CD4-positive, alpha-beta T cell treated with Interleukin-12 subunit alpha and Interleukin-12 subunit beta, for 1 hour (primary cell): Measurements from ENCODE around the gene OPN1SW.

Experiments used
- DNase-seq: peaks from one replicate; pipeline ENCODE4 v3.0.0-alpha.2; 2020

The OPN1SW gene

GRCh38 chr7:128775744-128776474 is at the start of gene OPN1SW:
OPN1SW (minus strand) TSS chr7:128775794; CDS start chr7:128775781, 13 bp downstream.
- DNase-seq, result no peak

DNA sequence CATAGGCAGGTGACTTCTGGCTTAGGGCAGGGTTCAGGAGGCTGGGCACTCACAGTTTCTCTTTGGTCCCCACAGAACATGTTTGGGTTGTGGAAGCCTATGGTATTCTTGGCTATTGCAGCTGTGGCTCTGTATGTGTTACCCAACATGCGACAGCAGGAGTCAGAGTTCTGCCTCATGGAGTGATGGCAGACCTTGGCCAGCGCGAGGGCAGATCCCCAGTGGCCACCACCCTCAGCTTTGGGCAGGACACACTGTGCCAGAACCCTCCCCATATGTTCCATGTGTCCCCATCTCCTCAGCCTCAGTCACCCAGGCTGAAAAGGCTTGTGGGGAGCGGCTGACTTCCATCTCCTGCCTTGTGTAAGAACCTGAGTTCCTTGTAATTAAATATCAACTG is 46.1 kb upstream of the OPN1SW start:
- DNase-seq, result no peak

- no peak for DNase-seq
These were observed 43.1 kb upstream of the OPN1SW start for GRCh38 chr7:128818694-128819093.

DNA sequence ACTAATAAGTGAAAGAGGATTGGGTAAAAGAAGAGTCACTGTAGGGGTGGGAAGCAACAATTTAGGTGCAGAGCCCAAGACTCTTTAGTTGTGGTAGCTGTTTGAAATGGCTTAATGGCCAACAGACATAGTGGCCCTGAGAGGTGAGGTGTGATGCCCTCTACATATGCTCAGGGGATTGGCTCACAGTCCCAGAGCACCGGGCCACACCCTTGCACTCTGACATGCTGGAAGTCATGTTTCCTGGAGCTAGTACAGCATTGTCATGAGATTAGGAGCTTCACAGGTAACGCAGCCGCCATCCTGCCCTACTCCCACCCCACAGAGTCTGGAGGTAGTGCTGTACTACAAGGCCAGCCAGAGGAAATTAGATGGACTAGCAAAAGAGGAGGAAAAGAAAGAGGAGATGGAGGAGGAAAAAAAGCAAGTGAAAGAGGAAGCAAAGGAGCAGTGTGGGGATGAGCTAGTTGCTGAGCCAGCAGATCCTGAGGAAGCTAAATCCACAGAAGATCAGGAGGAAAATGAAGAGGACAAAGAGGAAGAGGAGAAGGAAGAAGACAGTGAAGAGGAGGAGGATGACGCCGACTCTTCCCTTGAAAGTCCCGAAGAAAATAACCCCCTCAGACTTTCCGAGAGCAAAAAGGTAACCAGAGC is 39.8 kb upstream of the OPN1SW start:
- no peak for DNase-seq

DNA sequence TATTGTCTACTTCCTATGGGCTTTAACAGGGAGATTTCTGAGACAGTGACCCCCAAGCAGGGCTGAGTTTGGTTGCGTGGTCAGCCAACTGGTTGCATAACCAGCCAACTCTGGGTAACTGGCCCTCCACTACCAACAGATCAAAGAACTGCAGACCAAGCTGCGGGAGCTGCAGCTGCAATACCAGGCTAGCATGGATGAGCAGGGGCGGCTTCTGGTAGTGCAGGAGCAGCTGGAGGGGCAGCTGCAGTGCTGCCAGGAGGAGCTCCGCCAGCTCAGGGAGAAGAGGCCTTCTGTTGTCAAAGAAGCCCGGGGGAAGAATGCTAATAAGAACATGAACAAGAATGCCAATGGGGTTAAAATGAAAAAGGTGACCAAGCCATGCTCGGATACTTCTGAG is 38.9 kb upstream of the OPN1SW start:
- DNase-seq, result no peak

- DNase-seq, result no peak
These were observed 37.0 kb upstream of the OPN1SW start for GRCh38 chr7:128812514-128813168.

DNA sequence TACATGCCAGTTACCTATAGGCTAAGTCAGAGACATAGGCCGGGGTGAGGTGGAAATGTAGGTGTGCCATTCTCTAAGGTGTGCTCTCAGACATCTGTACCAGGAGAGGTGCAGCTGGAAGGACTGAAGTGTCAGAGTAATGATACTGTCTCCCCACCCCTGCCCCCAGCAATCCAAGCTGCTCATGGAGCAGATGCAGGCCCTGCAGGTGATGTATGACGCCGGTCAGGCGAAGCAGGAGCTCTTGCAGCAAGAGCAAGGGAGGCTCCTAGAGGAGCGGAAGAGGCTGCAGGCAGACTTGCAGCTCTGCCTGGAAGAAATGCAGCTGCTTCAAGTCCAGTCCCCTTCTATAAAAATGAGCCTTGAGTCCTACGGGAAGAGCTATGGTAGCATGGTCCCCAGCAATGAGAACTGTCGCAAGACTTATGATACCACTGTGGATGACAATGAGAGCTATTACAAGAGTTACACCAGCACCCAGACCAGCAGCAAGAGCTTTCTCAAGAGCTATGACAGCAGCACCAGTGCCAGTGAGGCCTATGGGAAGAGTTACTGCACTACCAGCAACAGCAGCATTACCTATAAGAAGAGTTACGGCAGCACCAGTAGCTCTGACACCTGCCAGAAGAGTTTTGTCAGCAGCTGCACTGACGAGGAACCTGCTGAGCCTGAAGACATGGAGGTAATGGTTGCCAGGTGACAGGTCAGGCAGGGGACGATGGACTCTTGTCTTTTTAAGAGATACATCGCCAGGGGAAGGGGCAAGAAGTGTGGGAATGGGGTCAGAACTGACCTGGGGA is 36.2 kb upstream of the OPN1SW start:
- DNase-seq, result no peak

DNA sequence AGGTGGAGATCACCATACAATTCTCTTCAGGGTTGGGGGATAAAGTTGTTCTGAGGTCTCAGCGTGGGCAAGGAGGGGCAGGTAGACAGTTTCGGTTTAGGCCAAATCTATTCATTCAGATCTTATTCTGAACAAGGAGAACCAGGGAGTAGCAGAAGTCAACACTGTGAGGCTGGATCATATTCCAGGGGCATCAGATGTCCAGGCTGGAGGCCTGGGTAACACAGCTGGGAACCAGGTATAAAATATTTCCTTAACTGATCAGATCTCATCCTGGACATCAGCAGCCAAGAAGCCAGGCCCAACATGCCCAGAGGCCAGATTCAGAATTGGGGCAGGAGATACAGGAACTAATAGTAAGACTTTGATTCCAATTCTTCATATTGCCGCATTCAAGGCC is 35.4 kb upstream of the OPN1SW start:
- no peak for DNase-seq

- DNase-seq, result no peak
These were observed 34.9 kb upstream of the OPN1SW start for GRCh38 chr7:128810473-128810872.

GRCh38 chr7:128809363-128809762 is 33.8 kb upstream of the OPN1SW start:
- DNase-seq, result no peak

DNA sequence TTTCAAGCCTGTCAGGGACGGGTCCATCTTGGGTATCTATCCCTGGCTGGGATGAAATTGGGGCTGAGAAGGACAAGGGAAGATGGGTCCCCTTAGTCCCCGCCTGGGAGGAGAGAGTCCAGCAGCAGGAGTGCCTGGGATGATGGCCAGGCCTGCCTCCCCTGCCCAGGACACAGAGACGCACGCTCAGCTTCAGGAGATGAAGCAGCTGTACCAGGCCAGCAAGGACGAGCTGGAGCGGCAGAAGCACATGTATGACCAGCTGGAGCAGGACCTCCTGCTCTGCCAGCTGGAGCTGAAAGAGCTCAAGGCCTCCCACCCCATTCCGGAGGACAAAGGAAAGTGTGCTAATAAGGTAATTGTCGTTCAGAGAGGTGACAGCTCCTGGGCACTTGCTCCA is 31.6 kb upstream of the OPN1SW start:
- no peak for DNase-seq

- no peak for DNase-seq
These were observed 29.6 kb upstream of the OPN1SW start for GRCh38 chr7:128805225-128805624.

GRCh38 chr7:128804484-128804883 is 28.9 kb upstream of the OPN1SW start:
- no peak for DNase-seq

DNA sequence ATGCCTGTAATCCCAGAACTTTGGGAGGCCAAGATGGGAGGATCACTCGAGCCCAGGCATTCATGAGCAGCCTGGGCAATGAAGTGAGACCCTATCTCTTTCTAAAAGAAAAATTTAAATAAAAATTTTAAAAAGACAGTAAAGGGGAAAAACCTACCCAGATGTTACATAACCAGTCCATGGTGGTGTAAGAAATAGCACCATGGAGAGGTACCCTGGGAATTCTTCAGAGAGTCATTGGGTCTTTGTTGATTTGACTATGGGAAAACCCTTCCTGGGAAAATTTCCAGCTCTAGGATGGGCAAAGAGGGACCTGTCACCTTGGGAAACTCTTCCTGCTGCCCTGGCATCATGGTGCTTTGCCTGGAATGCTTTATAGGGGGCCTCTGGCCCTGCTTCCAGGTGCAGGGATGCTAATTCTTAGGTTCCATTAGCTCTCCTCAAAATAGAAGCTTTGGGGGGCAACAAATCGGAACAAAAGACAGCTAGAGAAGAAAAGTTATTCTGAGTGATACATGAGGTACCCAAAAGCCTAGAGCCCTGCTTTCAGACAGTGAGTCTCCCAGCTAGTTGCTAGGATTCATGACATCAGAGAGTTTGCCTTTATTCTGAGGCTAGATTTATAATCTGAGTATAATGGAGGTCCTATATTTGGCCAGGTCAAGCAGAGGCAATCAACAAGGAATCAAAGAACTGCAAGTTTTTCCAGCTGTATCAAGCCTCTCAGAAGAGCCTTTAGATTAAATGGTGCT is 26.2 kb upstream of the OPN1SW start:
- no peak for DNase-seq

DNA sequence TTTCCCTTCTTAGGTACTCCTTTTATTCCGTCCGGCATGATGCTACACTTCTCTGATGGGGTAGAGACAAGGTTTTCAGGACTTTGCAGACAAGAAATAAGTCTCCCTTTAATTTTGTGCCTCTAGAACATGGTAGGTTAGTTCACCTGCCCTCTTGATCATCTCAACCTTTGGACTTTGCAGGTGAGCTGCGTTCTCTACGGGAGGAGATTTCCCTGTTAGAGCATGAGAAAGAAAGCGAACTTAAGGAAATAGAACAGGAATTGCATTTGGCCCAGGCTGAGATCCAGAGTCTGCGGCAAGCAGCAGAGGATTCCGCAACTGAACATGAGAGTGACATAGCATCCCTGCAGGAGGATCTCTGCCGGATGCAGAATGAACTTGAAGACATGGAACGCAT is 25.4 kb upstream of the OPN1SW start:
- DNase-seq, result no peak

- no peak for DNase-seq
These were observed 25.0 kb upstream of the OPN1SW start for GRCh38 chr7:128800567-128800966.

DNA sequence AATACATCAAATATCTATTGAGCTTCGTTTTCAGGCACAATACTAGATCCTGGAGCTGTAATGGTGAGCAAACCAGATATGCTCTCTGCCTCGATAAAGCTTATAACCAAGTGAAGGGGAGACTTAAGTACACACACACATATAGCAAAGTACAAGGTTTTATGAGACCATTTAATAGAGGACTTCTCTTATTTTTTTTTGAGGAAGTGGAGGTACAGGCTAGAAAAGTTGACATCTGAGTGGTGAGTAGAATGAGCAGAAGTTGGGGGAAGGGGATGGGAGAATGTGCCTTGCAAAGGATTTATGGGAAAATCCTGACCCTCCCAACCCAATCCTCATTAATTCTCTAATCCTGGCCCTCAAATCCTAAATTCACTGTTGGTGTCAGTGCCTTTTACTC is 23.9 kb upstream of the OPN1SW start:
- DNase-seq, result no peak

DNA sequence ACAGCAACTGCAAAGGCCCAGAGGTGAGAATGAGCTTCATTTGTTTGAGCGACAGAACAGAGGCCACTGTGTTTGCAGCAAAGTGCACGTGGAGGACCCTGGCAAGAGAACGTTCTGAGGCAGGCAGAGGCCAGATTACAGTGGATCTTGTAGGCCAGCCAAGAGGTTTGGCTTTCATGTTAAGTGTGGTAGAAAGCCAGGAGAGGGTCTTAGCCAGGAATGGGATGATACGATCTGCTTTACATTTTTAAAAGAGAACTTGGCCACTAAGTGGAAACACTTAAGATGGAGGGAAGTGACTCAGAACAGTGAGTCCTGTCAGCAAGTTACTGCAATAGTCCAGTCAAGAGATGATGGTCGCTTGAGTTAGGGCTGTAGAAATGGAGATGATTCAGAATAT is 20.7 kb upstream of the OPN1SW start:
- DNase-seq, result no peak

DNA sequence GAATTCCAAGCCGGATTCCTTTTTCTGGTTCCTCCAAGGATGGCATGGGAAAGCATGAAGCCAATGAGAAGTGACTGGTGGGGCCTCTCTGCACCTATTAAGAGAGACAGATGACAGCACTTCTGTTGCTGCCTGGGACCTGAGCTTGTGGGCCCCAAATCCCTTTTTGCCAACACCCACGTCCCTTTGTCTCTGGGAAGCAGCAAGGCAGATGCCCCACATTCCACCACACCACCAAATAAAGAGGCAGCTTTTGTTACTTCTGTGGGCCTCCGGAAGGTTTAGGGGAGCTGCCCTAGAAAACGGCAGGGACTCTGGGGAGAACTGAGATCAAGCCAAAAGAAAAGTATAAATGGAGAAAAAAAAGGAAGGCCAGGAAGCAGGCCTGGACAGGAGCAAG is 19.5 kb upstream of the OPN1SW start:
- DNase-seq, result no peak

DNA sequence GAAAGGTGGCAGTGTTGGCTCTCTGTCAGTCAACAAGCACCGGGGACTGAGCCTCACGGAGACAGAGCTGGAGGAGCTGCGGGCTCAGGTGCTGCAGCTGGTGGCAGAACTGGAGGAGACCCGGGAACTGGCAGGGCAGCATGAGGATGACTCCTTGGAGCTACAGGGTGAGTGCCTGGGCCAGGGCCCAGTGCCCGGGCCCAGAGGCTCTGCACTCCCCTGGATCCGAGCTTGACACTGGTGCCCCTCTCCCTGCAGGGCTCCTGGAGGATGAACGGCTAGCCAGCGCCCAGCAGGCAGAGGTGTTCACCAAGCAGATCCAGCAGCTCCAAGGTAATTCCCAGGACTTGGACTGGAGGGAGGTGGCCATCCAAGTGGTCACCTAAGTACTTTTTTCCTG is 18.8 kb upstream of the OPN1SW start:
- no peak for DNase-seq

GRCh38 chr7:128794020-128794419 is 18.4 kb upstream of the OPN1SW start:
- peak; percentile 23 for DNase-seq

DNA sequence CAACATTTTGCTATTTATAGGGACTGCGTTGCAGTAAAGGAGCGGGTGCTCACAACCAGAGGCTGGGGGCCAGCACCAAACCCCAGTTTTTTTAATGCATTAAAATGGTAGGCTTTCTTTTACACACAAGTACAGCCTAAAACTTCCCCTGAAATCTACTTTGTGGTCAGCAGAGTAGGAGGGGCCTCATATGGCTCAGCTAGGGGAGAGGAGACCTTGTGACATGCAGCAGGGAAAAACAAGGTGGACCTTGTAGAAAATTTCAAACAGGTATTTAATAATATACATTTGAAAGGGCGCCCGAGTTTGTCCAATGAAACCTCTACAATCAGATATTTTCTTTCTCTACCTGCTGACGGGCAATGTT is 17.6 kb upstream of the OPN1SW start:
- DNase-seq, result no peak
